K562 (cell line): ENCODE results near the gene FAM156A.

ENCODE experiments used
- GATAD2B ChIP-seq: fragments of 450-650 bp; IDR thresholded peaks from 2 replicates; pipeline ENCODE4 v1.6.1; 2017; ENCODE audit warnings: mild to moderate bottlenecking, borderline replicate concordance
- POLR2A ChIP-seq: fragments of 450-650 bp; conservative IDR thresholded peaks from 2 replicates; pipeline ENCODE4 v1.6.1; 2016
- TF ChIP-seq, protein P1 (sequence below), 3 experiments: IDR thresholded peaks in 2 of 3; conservative IDR thresholded peaks in 1 of 3; 2 replicates each; pipeline ENCODE4 v1.5.1; 2011 to 2012; ENCODE audit warnings: low read length in 3 of 3, mild to moderate bottlenecking in 3 of 3, control low read depth in 2 of 3, improper control_type of control experiment in 1 of 3, inconsistent platforms in 1 of 3, low read depth in 1 of 3, mixed read lengths in 1 of 3, moderate library complexity in 1 of 3; ENCODE audit not compliant: insufficient read depth in 2 of 3

DNA sequence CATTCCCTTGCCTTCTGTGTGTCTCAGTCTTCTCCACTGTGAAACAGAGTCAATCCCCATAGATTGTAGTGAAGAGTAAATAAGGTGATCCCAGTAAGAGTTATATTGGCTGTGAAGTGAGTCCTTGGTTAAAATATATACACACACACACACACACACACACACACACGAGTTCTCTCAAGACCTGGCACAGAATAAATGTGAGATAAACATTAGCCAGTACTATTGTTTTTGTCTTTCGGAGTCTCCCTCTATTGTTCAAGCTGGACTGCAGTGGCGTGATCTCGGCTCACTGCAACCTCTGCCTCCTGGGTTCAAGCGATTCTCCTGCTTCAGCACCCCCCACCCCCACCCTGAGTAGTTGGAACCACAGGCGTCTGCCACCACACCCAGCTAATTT is 44.8 kb upstream of the FAM156A start:
- TF ChIP-seq GATAD2B: no peak
- TF ChIP-seq, protein P1, sequence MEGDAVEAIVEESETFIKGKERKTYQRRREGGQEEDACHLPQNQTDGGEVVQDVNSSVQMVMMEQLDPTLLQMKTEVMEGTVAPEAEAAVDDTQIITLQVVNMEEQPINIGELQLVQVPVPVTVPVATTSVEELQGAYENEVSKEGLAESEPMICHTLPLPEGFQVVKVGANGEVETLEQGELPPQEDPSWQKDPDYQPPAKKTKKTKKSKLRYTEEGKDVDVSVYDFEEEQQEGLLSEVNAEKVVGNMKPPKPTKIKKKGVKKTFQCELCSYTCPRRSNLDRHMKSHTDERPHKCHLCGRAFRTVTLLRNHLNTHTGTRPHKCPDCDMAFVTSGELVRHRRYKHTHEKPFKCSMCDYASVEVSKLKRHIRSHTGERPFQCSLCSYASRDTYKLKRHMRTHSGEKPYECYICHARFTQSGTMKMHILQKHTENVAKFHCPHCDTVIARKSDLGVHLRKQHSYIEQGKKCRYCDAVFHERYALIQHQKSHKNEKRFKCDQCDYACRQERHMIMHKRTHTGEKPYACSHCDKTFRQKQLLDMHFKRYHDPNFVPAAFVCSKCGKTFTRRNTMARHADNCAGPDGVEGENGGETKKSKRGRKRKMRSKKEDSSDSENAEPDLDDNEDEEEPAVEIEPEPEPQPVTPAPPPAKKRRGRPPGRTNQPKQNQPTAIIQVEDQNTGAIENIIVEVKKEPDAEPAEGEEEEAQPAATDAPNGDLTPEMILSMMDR (IDR thresholded peaks at IDR 0.05 in 2 of 3, conservative IDR thresholded peaks at IDR 0.05 in 1 of 3; ENCODE audit: insufficient read depth in 2 of 3, low read depth in 1 of 3, low read length in 3 of 3): no peak
- TF ChIP-seq POLR2A: no peak
